ENCODE measurements around the gene KIF16B.

The KIF16B gene

DNA sequence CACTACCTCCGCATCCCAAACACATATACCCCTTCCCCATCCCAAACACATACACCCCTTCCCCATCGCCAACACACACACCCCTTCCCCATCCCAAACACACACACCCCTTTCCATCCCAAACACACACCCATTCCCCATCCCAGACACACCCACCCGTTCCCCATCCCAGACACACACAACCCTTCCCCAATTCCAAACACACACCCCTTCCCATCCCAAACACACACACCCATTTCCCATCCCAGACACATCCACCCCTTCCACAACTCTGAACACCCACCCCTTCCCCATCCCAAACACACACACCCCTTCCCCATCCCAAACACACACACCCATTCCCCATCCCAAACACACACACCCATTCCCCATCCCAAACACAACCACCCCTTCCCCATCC lies 314.5 kb downstream of the KIF16B start:
- Histone ChIP-seq H3K27me3 (ENCODE audit: control insufficient read depth, insufficient read depth, low read length) (no peaks in the 10 kb centered on the region), H3K27ac (ENCODE audit: low read depth, low read length) (no peak overlapping the region), H3K4me1 (ENCODE audit: control insufficient read depth, insufficient read depth, low read length) (no peaks in the 10 kb centered on the region), H3K4me3 (ENCODE audit: low read depth, low read length) (no peak overlapping the region), H3K9me3 (ENCODE audit: control insufficient read depth, insufficient read depth, low read length) (no peaks in the 10 kb centered on the region), H3K36me3 (ENCODE audit: control insufficient read depth, insufficient read depth, low read length) (no peaks in the 10 kb centered on the region), H3K9ac (ENCODE audit: low read depth, low read length) (no peak overlapping the region)

DNA sequence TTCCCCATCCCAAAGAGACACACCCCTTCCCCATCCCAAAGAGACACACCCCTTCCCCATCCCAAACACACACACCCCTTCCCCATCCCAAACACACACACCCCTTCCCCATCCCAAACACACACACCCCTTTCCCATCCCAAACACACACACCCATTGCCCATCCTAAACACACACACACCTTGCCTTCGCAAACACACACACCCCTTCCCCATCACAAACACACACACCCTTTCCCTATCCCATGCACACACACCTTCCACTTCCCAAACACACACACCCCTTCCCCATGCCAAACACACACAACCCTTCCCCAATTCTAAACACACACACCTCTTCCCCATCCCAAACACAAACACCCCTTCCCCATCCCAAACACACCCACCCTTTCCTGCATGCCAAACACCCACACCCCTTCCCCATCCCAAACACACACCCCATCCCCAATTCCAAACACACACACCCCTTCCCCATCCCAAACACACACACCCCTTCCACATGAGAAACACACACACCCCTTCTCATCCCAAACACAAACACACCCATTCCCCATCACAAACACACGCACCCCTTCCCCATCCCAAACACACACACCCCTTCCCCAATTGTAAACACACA lies 315.3 kb downstream of the KIF16B start:
- H3K27me3 ChIP-seq (ENCODE audit: control insufficient read depth, insufficient read depth, low read length) = no peaks in the 10 kb centered on the region
- no peaks in the 10 kb centered on the region for H3K4me1 ChIP-seq (ENCODE audit: control insufficient read depth, insufficient read depth, low read length)
- no peak overlapping the region for H3K27ac ChIP-seq (ENCODE audit: low read depth, low read length)
- H3K36me3 ChIP-seq (ENCODE audit: control insufficient read depth, insufficient read depth, low read length) = no peaks in the 10 kb centered on the region
- H3K4me3 ChIP-seq (ENCODE audit: low read depth, low read length) = no peak overlapping the region
- H3K9me3 ChIP-seq (ENCODE audit: control insufficient read depth, insufficient read depth, low read length) = no peaks in the 10 kb centered on the region
- no peak overlapping the region for H3K9ac ChIP-seq (ENCODE audit: low read depth, low read length)

DNA sequence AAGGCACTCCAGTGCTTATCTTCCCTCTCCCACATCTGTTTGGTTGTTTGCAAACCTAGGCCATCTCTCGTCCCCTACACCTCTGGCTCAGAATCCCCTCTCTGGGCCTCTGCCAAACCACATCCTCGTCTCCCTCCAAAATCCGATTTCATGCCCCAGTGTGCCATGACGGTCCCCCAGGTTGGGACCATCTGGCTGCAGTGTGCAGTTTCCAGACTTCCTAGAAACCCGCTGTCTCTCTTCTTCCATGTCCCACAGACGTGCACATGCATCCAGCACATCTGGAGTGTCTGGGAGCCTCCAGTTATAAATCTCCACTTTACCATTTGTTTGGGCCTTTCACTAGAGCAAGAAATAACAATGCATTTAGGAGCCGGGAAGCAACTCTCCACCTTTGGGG lies 316.2 kb downstream of the KIF16B start:
- H3K9me3 ChIP-seq (ENCODE audit: control insufficient read depth, insufficient read depth, low read length) = no peaks in the 10 kb centered on the region
- no peak overlapping the region for H3K27ac ChIP-seq (ENCODE audit: low read depth, low read length)
- H3K27me3 ChIP-seq (ENCODE audit: control insufficient read depth, insufficient read depth, low read length) = no peaks in the 10 kb centered on the region
- H3K9ac ChIP-seq (ENCODE audit: low read depth, low read length) = no peak overlapping the region
- H3K4me1 ChIP-seq (ENCODE audit: control insufficient read depth, insufficient read depth, low read length) = no peaks in the 10 kb centered on the region
- no peaks in the 10 kb centered on the region for H3K36me3 ChIP-seq (ENCODE audit: control insufficient read depth, insufficient read depth, low read length)
- no peak overlapping the region for H3K4me3 ChIP-seq (ENCODE audit: low read depth, low read length)

DNA sequence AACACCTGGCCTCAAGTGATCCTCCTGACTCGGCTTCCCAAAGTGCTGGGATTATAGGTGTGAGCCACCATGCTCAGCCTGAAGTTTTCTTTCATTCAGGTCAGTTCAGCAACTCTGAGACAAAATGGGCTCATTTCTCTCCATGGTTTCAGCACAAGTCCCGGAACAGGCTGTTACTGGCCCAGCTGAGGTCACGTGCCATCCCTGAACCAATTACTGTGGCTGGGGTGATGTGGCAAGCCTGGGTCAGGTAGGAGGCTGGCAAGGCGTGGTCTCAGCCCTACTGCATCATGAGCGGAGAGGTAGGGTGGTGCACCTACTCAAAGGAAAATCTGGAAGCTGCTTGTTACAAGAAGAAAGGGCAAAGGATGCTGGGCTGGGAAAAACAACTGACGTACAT lies 326.4 kb downstream of the KIF16B start:
- Histone ChIP-seq H3K27ac (ENCODE audit: low read depth, low read length) (no peak overlapping the region), H3K9me3 (ENCODE audit: control insufficient read depth, insufficient read depth, low read length) (no peaks in the 10 kb centered on the region), H3K4me3 (ENCODE audit: low read depth, low read length) (no peak overlapping the region), H3K27me3 (ENCODE audit: control insufficient read depth, insufficient read depth, low read length) (no peaks in the 10 kb centered on the region), H3K4me1 (ENCODE audit: control insufficient read depth, insufficient read depth, low read length) (no peaks in the 10 kb centered on the region), H3K9ac (ENCODE audit: low read depth, low read length) (no peak overlapping the region), H3K36me3 (ENCODE audit: control insufficient read depth, insufficient read depth, low read length) (no peaks in the 10 kb centered on the region)

DNA sequence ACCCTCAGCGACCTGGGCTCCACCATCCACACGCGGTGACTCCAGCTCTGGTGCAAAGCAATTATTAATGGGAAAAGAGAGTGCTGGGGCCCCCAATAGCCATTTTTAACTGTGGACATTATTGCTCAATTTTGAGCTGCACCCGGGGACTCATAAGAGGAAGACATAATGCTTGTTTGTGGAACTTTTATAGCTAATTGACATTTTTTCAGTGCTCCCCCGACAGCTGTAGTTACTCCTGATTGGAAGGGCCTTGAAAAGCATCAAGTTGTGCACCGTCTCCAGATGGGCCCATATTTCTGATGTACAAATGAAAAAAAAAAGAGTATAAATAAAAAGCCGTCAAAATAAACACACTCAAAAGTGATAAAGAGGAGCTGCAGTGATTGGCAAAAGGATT lies 327.0 kb downstream of the KIF16B start:
- H3K4me3 ChIP-seq (ENCODE audit: low read depth, low read length) = no peak overlapping the region
- H3K36me3 ChIP-seq (ENCODE audit: control insufficient read depth, insufficient read depth, low read length) = no peaks in the 10 kb centered on the region
- H3K9ac ChIP-seq (ENCODE audit: low read depth, low read length) = no peak overlapping the region
- no peak overlapping the region for H3K27ac ChIP-seq (ENCODE audit: low read depth, low read length)
- no peaks in the 10 kb centered on the region for H3K27me3 ChIP-seq (ENCODE audit: control insufficient read depth, insufficient read depth, low read length)
- no peaks in the 10 kb centered on the region for H3K9me3 ChIP-seq (ENCODE audit: control insufficient read depth, insufficient read depth, low read length)
- H3K4me1 ChIP-seq (ENCODE audit: control insufficient read depth, insufficient read depth, low read length) = no peaks in the 10 kb centered on the region

DNA sequence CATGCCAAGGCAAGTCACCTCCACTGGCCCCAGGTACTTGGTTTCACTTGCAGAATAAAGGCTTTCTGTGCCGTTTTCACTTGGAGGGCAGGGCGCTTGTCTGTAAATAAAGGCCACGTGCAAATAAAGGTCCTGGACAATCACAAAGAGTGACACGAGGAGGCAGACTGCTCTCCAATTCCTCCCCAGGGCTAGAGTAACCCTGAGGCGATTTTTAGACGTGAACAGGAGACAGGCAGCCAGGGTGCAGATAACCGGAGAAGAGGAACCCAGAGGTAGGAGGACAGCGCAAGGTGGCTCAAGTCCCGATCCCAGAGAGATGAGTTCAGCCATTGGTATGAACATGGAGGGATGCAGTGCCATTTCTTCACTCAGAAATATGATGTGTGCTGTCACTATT lies 327.4 kb downstream of the KIF16B start:
- Histone ChIP-seq H3K36me3 (ENCODE audit: control insufficient read depth, insufficient read depth, low read length) (no peaks in the 10 kb centered on the region), H3K27ac (ENCODE audit: low read depth, low read length) (no peak overlapping the region), H3K4me1 (ENCODE audit: control insufficient read depth, insufficient read depth, low read length) (no peaks in the 10 kb centered on the region), H3K27me3 (ENCODE audit: control insufficient read depth, insufficient read depth, low read length) (no peaks in the 10 kb centered on the region), H3K4me3 (ENCODE audit: low read depth, low read length) (no peak overlapping the region), H3K9ac (ENCODE audit: low read depth, low read length) (no peak overlapping the region), H3K9me3 (ENCODE audit: control insufficient read depth, insufficient read depth, low read length) (no peaks in the 10 kb centered on the region)

DNA sequence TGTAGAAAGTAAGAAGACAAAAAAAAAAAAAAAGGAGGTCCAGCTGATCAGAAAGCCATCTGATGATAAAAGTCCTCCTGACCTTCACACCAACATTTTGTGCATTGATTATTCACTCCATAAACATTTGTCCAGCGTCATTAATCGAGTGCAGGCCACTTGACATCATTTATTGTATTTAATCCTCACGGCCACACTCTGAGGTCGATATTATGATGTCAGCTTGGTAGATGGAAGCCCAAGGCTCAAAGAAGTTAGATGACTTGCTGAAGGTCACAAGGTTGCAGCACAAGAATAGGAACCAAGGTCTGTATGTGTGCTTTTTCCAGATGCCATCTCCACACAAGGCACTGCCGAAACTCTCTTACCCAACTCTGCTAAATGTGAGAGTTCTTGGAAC lies 328.4 kb downstream of the KIF16B start:
- Histone ChIP-seq H3K4me3 (ENCODE audit: low read depth, low read length) (no peak overlapping the region), H3K27me3 (ENCODE audit: control insufficient read depth, insufficient read depth, low read length) (no peaks in the 10 kb centered on the region), H3K9ac (ENCODE audit: low read depth, low read length) (no peak overlapping the region), H3K4me1 (ENCODE audit: control insufficient read depth, insufficient read depth, low read length) (no peaks in the 10 kb centered on the region), H3K36me3 (ENCODE audit: control insufficient read depth, insufficient read depth, low read length) (no peaks in the 10 kb centered on the region), H3K9me3 (ENCODE audit: control insufficient read depth, insufficient read depth, low read length) (no peaks in the 10 kb centered on the region), H3K27ac (ENCODE audit: low read depth, low read length) (no peak overlapping the region)

DNA sequence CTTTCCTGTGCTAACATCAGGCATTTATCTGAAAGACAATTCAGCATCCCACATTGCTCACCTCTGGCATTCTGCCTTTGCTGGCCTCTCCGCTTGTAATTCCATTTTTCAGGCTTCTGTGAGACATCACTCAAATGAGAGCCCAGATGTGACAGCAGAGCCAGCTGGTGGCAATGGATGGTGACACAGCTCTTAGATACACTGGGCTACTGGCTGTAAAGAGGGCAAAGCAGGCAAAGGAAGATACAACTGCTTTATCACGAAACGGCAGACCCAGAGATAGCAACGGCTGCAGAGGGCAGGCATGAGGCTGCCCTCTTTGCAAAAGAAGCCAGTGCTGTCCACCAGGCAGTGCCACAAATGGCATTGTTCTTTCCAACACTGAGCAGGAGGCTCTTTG lies 329.8 kb downstream of the KIF16B start:
- Histone ChIP-seq H3K27ac (ENCODE audit: low read depth, low read length) (no peak overlapping the region), H3K27me3 (ENCODE audit: control insufficient read depth, insufficient read depth, low read length) (no peaks in the 10 kb centered on the region), H3K4me1 (ENCODE audit: control insufficient read depth, insufficient read depth, low read length) (no peaks in the 10 kb centered on the region), H3K9ac (ENCODE audit: low read depth, low read length) (no peak overlapping the region), H3K36me3 (ENCODE audit: control insufficient read depth, insufficient read depth, low read length) (no peaks in the 10 kb centered on the region), H3K4me3 (ENCODE audit: low read depth, low read length) (no peak overlapping the region), H3K9me3 (ENCODE audit: control insufficient read depth, insufficient read depth, low read length) (peaks cover 9% of the 10 kb centered on the region; the same call in 1 of the 2 replicates)

DNA sequence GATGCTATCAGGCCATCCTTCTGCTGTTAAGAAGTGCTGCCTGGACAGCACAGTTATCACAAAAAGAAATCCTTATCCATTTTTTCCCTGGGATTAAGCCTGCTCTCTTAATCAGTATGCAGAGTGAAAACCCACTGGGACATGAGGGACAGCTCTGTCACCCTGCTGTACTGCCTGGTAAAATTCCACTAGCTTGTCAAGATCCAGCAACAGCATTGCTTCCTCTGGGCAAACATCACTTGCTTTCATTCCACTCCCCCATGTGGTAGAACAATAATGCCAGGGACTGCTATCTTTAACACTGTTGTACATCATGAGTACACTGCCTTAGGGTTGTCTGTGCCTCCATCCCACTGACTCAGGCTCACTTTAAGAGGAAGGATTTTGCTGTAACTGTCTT lies 331.3 kb downstream of the KIF16B start:
- no peaks in the 10 kb centered on the region for H3K36me3 ChIP-seq (ENCODE audit: control insufficient read depth, insufficient read depth, low read length)
- no peak overlapping the region for H3K4me3 ChIP-seq (ENCODE audit: low read depth, low read length)
- H3K27ac ChIP-seq (ENCODE audit: low read depth, low read length) = no peak overlapping the region

DNA sequence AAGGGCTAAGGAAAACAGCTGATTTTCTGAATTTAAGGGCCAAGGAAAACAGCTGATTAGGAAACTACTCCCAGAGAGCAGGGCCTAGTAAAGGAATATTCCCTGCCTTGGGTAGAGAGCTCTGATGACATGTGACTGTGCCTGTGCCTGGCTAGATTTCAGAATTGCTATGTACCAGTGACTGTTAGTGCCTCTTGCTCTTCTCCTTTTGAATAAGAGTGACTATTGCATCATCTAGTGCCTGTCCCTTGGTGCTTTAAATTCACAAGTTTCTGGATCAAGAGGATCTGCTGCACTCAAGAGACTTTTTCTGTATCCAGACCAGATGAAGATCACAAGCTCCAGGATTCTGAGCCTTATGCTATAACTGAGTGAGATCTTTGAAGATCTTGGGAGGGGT lies 332.9 kb downstream of the KIF16B start:
- peaks cover 9% of the 10 kb centered on the region; the same call in 1 of the 2 replicates for H3K9me3 ChIP-seq (ENCODE audit: control insufficient read depth, insufficient read depth, low read length)
- H3K9ac ChIP-seq (ENCODE audit: low read depth, low read length) = no peak overlapping the region
- no peaks in the 10 kb centered on the region for H3K27me3 ChIP-seq (ENCODE audit: control insufficient read depth, insufficient read depth, low read length)
- H3K4me1 ChIP-seq (ENCODE audit: control insufficient read depth, insufficient read depth, low read length) = no peaks in the 10 kb centered on the region
- H3K4me3 ChIP-seq (ENCODE audit: low read depth, low read length) = no peak overlapping the region
- H3K27ac ChIP-seq (ENCODE audit: low read depth, low read length) = no peak overlapping the region
- H3K36me3 ChIP-seq (ENCODE audit: control insufficient read depth, insufficient read depth, low read length) = no peaks in the 10 kb centered on the region

More for the DNA sequence above, 331.3 kb downstream of the KIF16B start:
- no peaks in the 10 kb centered on the region for H3K27me3 ChIP-seq (ENCODE audit: control insufficient read depth, insufficient read depth, low read length)
- peaks cover 9% of the 10 kb centered on the region; the same call in 1 of the 2 replicates for H3K9me3 ChIP-seq (ENCODE audit: control insufficient read depth, insufficient read depth, low read length)
- H3K4me1 ChIP-seq (ENCODE audit: control insufficient read depth, insufficient read depth, low read length) = no peaks in the 10 kb centered on the region
- H3K9ac ChIP-seq (ENCODE audit: low read depth, low read length) = no peak overlapping the region

DNA sequence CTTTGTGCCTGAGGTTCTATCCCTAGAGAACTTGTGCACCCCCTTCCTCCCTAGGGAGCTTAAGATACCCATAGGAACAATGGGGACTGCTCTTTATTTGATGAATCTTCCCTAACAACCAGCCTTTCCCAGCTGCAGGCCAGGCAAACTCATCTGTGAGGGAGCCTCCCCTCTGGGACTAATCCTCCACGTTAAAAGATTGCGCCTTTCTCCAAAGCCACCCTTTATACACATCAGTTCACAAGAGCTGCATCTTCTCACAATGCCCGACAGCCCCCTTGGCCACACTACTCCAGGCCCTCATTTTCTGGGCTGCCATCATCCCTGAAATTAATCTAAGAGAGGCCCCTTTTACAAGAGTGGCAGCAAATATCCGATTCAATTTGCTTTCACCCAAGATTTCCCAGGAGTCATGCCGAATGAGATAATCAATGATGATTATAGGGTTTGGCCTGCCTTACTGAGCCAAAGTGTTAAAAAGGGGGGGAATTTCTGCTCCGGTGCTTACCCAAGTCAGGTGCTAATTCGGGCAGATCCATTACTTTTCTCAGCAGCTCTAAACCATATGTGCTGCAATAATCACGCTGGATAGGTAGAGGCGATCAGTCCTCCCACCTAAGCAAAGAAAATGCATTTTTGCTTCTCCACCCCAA lies 336.5 kb downstream of the KIF16B start:
- H3K9ac ChIP-seq (ENCODE audit: low read depth, low read length) = no peak overlapping the region
- no peaks in the 10 kb centered on the region for H3K4me1 ChIP-seq (ENCODE audit: control insufficient read depth, insufficient read depth, low read length)
- no peak overlapping the region for H3K27ac ChIP-seq (ENCODE audit: low read depth, low read length)
- no peak overlapping the region for H3K4me3 ChIP-seq (ENCODE audit: low read depth, low read length)
- H3K36me3 ChIP-seq (ENCODE audit: control insufficient read depth, insufficient read depth, low read length) = no peaks in the 10 kb centered on the region
- H3K9me3 ChIP-seq (ENCODE audit: control insufficient read depth, insufficient read depth, low read length) = peaks cover 9% of the 10 kb centered on the region; the same call in 1 of the 2 replicates
- H3K27me3 ChIP-seq (ENCODE audit: control insufficient read depth, insufficient read depth, low read length) = no peaks in the 10 kb centered on the region
